HPDE6-E6E7 (cell line): ENCODE results near the gene GLDC.

Experiments used
- DNase-seq: peaks from one replicate; pipeline ENCODE4 v3.0.0; 2011; ENCODE audit warnings: missing footprints; ENCODE audit errors: extremely low spot score

GLDC gene

DNA sequence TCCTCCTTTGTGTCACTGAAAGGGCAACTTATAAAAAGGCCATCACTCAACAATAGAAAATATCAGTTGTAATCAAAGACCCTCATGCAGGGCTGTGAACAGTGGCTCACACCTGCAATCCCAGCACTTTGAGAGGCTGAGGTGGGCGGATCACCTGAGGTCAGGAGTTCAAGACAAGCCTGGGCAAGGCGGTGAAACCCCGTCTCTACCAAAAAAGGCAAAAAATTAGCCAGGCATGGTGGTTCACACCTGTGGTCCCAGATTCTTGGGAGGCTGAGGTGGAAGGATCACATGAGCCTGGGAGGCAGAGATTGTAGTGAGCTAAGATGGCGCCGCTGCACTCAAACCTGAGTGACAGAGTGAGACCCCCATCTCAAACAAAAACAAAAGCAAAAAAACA, 24.7 kb downstream of the GLDC start:
- no peak for DNase-seq

GRCh38 chr9:6620353-6620752, 25.2 kb downstream of the GLDC start:
- DNase-seq = no peak

DNA sequence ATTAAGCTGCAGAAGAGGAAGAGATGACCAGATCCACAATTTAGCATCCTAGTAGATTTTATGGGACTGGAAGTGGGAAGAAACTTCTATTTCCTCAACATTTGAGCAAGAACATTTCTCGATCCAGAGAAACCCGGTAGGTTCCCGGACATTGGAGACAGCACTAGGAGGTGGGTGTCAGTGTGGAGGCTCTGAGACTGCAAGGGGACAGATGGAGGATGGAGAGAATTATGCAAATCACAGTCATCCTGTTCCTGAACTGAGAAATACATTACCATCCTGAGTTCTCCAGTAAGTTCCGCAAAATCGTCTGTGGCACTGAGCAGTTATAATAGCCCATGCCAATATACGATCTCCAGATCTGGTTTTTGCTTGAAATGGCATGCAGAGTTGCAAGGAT, 25.6 kb downstream of the GLDC start:
- no peak for DNase-seq

GRCh38 chr9:6616951-6617602, 28.5 kb downstream of the GLDC start:
- no peak for DNase-seq

DNA sequence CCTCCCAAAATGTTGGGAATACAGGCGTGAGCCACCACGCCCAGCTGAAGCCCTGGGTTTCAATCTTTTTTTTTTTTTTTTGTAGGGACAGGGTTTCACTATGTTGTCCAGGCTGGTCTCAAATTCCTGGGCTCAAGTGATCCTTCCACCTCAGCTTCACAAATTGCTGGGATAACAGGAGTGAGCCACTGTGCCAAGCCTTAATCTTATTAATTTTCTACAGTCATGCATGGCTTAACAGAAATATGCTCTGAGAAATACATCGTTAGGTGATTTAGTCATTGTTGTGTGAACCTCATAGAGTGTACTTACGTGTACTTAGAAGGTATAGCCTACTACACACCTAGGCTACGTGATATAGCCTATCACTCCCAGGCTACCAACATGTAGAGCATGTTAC, 31.0 kb downstream of the GLDC start:
- no peak for DNase-seq

- no peak for DNase-seq
Observed at GRCh38 chr9:6611865-6612264, 33.7 kb downstream of the GLDC start.

- no peak for DNase-seq
Observed at GRCh38 chr9:6610073-6610472, 35.5 kb downstream of the GLDC start.

DNA sequence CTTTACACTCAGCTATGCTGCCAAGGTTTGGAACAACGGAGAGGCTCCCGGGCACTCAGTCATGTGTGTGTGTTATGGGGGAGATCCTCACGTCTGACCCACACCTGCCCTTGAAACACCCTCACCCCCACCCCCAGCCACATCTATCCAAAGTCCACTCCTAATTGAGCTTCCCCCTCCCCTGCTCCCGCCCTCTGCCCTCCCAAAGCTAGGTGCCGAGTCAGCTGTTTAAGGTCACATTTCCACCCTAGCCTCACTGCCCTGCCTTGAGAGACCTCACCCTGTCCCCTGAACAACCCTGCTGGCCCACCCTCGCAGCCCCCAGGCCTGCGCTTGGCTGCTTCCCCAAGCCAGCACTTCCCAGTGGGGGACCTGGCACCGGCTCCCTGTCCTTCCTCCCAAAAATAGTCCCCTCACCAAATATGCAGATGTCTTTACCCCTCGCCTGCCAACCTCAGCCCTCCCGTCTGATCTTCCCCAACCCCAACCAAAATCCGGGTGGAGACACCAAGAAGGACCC, 36.0 kb downstream of the GLDC start:
- no peak for DNase-seq

- DNase-seq = no peak
Observed at GRCh38 chr9:6605202-6605601, 40.3 kb downstream of the GLDC start.

DNA sequence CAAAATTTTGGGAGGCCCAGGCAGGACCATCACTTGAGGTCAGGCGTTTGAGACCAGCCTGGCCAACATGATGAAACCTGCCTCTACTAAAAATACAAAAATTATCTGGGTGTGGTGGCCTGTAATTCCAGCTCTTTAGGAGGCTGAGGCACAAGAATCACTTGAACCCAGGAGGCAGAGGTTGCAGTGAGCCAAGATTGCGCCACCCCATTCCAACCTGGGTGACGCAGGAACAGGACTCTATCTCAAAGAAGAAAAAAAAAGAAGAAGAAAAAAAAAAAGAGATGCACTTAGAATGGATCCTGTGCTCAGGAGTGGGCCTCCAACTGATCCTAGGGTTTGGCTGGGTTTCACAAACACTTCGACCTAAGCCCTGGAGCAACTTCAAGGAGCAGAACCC, 45.1 kb downstream of the GLDC start:
- no peak for DNase-seq

DNA sequence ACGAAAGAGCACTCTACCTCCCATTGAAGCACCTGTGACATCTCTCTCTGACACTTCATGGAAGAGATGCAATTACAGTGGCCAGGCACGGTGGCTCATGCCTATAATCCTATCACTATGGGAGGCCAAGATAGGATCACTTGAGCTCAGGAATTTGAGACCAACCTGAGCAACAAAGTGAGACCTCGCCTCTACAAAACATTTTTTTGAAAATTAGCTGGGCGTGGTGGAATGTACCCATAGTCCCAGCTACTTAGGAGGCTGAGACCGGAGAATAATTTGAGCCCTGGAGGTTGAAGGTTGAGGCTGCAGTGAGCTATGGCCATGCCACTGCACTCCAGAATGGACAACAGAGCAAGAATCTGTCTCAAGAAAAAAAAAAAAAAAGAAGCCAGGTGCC, 45.5 kb downstream of the GLDC start:
- DNase-seq = no peak

- no peak for DNase-seq
Observed at GRCh38 chr9:6598249-6598725, 47.2 kb downstream of the GLDC start.

DNA sequence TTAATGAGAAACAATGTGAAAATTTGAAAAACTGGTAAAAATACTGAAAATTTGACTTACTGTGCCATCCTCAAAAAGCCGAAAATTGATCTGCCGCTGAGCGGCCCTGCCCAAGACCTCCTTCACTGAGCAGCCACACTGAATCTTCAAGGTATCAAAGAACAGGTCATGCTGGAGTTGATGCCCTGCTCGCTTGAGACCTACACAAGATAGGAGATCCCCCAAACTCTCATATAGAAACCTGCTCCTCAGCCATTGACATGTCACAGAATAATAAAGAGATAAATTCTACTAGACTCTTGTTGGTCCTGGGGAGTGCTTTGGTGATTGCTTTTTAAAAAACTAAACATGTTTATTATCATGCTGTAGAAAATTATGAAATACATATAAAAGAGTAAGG, 52.7 kb downstream of the GLDC start:
- DNase-seq = no peak

GRCh38 chr9:6592231-6592630, 53.3 kb downstream of the GLDC start:
- DNase-seq = no peak

GRCh38 chr9:6590772-6591384, 54.7 kb downstream of the GLDC start:
- no peak for DNase-seq

DNA sequence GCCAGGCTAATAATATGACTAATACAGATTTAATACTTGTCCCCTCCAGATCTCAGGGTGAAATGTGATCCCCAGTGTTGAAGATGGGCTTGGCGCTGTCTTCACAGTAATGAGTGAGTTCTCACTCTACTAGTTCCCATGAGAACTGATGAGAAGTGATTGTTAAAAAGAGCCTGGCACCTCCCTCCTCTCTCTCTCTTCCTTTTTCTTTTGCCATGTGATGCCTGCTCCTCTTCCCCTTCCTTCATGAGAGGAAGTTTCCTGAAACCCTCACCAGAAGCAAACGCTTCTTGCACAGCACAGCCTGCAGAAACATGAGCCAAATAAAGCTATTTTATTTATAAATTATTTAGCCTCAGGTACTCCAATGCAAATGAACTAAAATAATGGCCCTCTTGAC, 55.2 kb downstream of the GLDC start:
- no peak for DNase-seq

- DNase-seq = no peak
Observed at GRCh38 chr9:6584881-6585597, 60.5 kb downstream of the GLDC start.

- no peak for DNase-seq
Observed at GRCh38 chr9:6581253-6581652, 64.3 kb downstream of the GLDC start.

GRCh38 chr9:6579613-6580012, 65.9 kb downstream of the GLDC start:
- DNase-seq = no peak

GRCh38 chr9:6576987-6577386, 68.5 kb downstream of the GLDC start:
- DNase-seq = no peak

DNA sequence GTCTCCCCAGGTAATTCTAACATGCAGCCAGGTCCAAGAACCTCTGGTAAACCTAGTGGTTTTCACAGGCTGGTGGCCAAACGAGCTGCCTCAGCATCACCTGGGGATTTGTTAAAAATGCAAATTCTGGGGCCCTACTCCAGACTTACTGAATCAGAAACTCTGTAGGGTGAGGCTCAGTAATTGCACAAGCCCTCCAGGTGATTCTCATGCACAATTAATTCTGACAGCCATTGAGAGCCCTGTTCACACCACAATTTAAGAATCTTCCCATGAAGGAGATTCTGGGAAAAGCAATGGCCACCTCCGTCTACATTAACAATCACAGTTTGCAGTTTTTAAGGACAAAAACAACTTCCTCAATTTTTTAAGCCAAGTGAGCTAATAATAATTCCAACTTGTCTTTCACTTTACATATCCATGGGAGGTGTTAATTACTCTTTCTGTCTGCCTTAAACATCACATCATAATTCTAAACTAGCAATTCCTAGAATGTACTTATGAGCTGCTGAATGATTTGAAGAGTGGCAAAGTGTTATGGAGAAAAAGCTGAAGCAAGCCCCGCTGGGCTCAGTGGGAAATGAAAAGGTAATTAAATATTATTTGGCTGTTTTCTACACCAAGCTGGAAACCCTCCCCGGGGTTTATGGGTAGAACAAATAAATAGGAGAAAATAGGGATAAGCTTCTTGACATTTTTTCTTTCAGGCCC, 70.0 kb downstream of the GLDC start:
- no peak for DNase-seq

GRCh38 chr9:6567140-6567591, 78.4 kb downstream of the GLDC start:
- DNase-seq = peak; percentile 81
